Prostate gland (tissue), 2 donors: Measurements from ENCODE around the gene SYCN.

Experiments
- POLR2A ChIP-seq: fragments of 450-650 bp; IDR thresholded peaks from one replicate; pipeline ENCODE4 v1.6.1; 2016; ENCODE audit warnings: antibody characterized with exemption, mild to moderate bottlenecking
- TF ChIP-seq, protein P1 (sequence below), 4 experiments: fragments of 200-600 bp in 2 of 4; fragments of 450-650 bp in 2 of 4; sonication (generic) in 2 of 4; IDR thresholded peaks; 1 replicate in 3 of 4; 2 replicates in 1 of 4; pipeline ENCODE4 v1.5.1; 2016 to 2019; ENCODE audit warnings: antibody characterized with exemption in 4 of 4, mild to moderate bottlenecking in 2 of 4, moderate library complexity in 2 of 4

- TF ChIP-seq, protein P1, sequence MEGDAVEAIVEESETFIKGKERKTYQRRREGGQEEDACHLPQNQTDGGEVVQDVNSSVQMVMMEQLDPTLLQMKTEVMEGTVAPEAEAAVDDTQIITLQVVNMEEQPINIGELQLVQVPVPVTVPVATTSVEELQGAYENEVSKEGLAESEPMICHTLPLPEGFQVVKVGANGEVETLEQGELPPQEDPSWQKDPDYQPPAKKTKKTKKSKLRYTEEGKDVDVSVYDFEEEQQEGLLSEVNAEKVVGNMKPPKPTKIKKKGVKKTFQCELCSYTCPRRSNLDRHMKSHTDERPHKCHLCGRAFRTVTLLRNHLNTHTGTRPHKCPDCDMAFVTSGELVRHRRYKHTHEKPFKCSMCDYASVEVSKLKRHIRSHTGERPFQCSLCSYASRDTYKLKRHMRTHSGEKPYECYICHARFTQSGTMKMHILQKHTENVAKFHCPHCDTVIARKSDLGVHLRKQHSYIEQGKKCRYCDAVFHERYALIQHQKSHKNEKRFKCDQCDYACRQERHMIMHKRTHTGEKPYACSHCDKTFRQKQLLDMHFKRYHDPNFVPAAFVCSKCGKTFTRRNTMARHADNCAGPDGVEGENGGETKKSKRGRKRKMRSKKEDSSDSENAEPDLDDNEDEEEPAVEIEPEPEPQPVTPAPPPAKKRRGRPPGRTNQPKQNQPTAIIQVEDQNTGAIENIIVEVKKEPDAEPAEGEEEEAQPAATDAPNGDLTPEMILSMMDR (IDR thresholded peaks at IDR 0.05): no peak
- no peak for TF ChIP-seq POLR2A
Observed at GRCh38 chr19:39207293-39207836, 3.3 kb upstream of the SYCN start.
